Bronchial smooth muscle cell (primary cell): ENCODE measurements around the gene GAGE12J. TPM values are rescaled to one million over a fixed set of nuclear protein-coding genes. Genes with fewer than 3 reads are reported as not detected.

Experiments
- total RNA-seq: library from RNA; depleted of rRNA; stranded (reverse); fragments of >200 nt; gene quantifications from 2 replicates; pipeline ENCODE4 v1.2.1, GENCODE V29; 2014

GAGE12J gene
- total RNA-seq: not detected in 2 replicates

GRCh38 chrX:49321737-49322136, at the start of gene GAGE12J:
TSS of gene GAGE12J (plus strand) at chrX:49322037. CDS start at chrX:49323194, 1,157 bp downstream.

GRCh38 chrX:49303346-49303745, 18.5 kb upstream of the GAGE12J start, which contains the start of gene GAGE10:
TSS of gene GAGE10 (plus strand) at chrX:49303646. CDS start at chrX:49304860, 1,214 bp downstream.

DNA sequence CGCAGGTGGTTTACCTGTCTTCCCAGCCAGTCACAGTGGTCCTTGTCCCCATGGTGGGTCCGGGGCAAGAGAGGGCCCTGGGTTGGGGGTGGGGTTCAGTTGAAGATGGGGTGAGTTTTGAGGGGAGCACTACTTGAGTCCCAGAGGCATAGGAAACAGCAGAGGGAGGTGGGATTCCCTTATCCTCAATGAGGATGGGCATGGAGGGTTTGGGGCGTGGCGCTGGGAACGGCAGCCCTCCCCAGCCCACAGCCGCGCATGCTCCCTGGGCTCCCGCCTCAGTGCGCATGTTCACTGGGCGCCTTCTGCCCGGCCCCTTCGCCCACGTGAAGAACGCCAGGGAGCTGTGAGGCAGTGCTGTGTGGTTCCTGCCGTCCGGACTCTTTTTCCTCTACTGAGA, 9.4 kb downstream of the GAGE12J start, which contains the start of gene GAGE13:
Gene GAGE13, plus strand, starts transcription at position 301 of the 400 bp plus-strand sequence. CDS start 1,156 bp downstream, outside the sequence.

Other genes with a start within 250 kb of the GAGE12J start
- gene PRAF2, start 248.0 kb upstream of the GAGE12J start, total RNA-seq: 8.2 and 9.2 TPM in 2 replicates
- gene WDR45, start 242.2 kb upstream of the GAGE12J start, total RNA-seq: 45.2 and 65.4 TPM in 2 replicates
- 17.8 and 19.1 TPM in 2 replicates for gene GPKOW, start 198.3 kb upstream of the GAGE12J start, total RNA-seq
- gene MAGIX, start 159.3 kb upstream of the GAGE12J start, total RNA-seq: 1.5 and 2.7 TPM in 2 replicates
- 16.9 and 17.8 TPM in 2 replicates for gene PLP2, start 150.1 kb upstream of the GAGE12J start, total RNA-seq
- gene PRICKLE3, start 135.7 kb upstream of the GAGE12J start, total RNA-seq: 4.5 and 4.9 TPM in 2 replicates
- gene SYP, start 121.8 kb upstream of the GAGE12J start, total RNA-seq: 0.16 and 0.43 TPM in 2 replicates
- gene CACNA1F, start 88.7 kb upstream of the GAGE12J start, total RNA-seq: under 0.01 TPM in 1 of 2 replicates, not detected in the other
- gene CCDC22, start 86.6 kb upstream of the GAGE12J start, total RNA-seq: 7.1 and 8.2 TPM in 2 replicates
- gene FOXP3, start 57.3 kb upstream of the GAGE12J start, total RNA-seq: not detected in 2 replicates
- 6.0 and 12.8 TPM in 2 replicates for gene PPP1R3F, start 52.2 kb upstream of the GAGE12J start, total RNA-seq
- not detected in 2 replicates for gene GAGE10, start 18.4 kb upstream of the GAGE12J start, total RNA-seq
- not detected in 2 replicates for gene GAGE13, start 9.5 kb downstream of the GAGE12J start, total RNA-seq
- not detected in 2 replicates for gene GAGE12C, start 210.1 kb downstream of the GAGE12J start, total RNA-seq
- gene GAGE12D, start 219.7 kb downstream of the GAGE12J start, total RNA-seq: not detected in 2 replicates
- not detected in 2 replicates for gene GAGE12E, start 229.3 kb downstream of the GAGE12J start, total RNA-seq
- gene GAGE12F, start 238.8 kb downstream of the GAGE12J start, total RNA-seq: not detected in 2 replicates
- not detected in 2 replicates for gene GAGE12G, start 248.4 kb downstream of the GAGE12J start, total RNA-seq